GM12878 (cell line): ENCODE data around the gene IQGAP2. TPM values are rescaled to one million over a fixed set of nuclear protein-coding genes. Genes with fewer than 3 reads are reported as not detected.

Experiments used
- ATAC-seq: fragments of 200-7000 bp; cut with Tn5 transposase; 3 replicates; pipeline ENCODE4 v1.9.1; 2020; ENCODE audit warnings: mild to moderate bottlenecking, moderate library complexity
- BruUV-seq: library from RNA; stranded (reverse); fragments of 400-500 nt; replicated peaks from 2 replicates; lab custom pipeline; 2021; lab: Mats Ljungman, UMichigan
- CTCF ChIA-PET: fragments of 300-600 bp; sonication (Branson Sonifier 250); formaldehyde crosslinking; extraction: SDS; loops from one replicate; lab custom pipeline; 2021; ENCODE audit warnings: inconsistent platforms; lab: Yijun Ruan, JAX
- POLR2A ChIA-PET: fragments of 350-600 bp; formaldehyde crosslinking; extraction: SDS; loops from one replicate; lab custom pipeline; 2021; ENCODE audit warnings: inconsistent platforms; lab: Charles Lee
- RAD21 ChIA-PET: fragments of 300-600 bp; sonication (Branson Sonifier 250); formaldehyde crosslinking; loops from one replicate; lab custom pipeline; 2023; ENCODE audit warnings: antibody characterized with exemption; ENCODE audit not compliant: unreplicated experiment; lab: Charles Lee
- SMC1A ChIA-PET: fragments of 300-600 bp; sonication (Branson Sonifier 250); formaldehyde crosslinking; loops from one replicate; lab custom pipeline; 2023; ENCODE audit not compliant: unreplicated experiment, uncharacterized antibody; lab: Charles Lee
- DNase-seq: peaks from one replicate; pipeline ENCODE4 v3.0.0-alpha.2; 2011; ENCODE audit warnings: low read depth, low spot score
- FAIRE-seq: peaks from 3 replicates; lab custom pipeline; 2011; peaks lifted over from hg19 to GRCh38; lab: Jason Lieb, UNC
- H2AFZ ChIP-seq: 2 replicates; pipeline ENCODE4 v1.6.0; 2011; ENCODE audit warnings: low read depth, low read length, control low read depth; ENCODE audit not compliant: control insufficient read depth
- H3K27ac ChIP-seq: 2 replicates; pipeline ENCODE4 v1.5.1; 2011; ENCODE audit warnings: control low read depth; ENCODE audit not compliant: control insufficient read depth, insufficient read depth
- H3K27me3 ChIP-seq, 2 experiments: replicated peaks in 1 of 2; 2 replicates each; pipeline versions ENCODE4 v1.6.0 to v1.6.1; 2011; ENCODE audit warnings: low read length in 1 of 2; ENCODE audit not compliant: control insufficient read depth in 2 of 2, insufficient read depth in 2 of 2
- H3K36me3 ChIP-seq, 2 experiments: 2 replicates each; pipeline ENCODE4 v1.5.1; 2011; ENCODE audit warnings: low read length in 1 of 2; ENCODE audit not compliant: control insufficient read depth in 2 of 2, insufficient read depth in 2 of 2
- H3K4me1 ChIP-seq: 2 replicates; pipeline ENCODE4 v1.6.1; 2011; ENCODE audit warnings: mild to moderate bottlenecking, low read length, moderate library complexity, mixed read lengths; ENCODE audit not compliant: control insufficient read depth, insufficient read depth
- H3K4me2 ChIP-seq: 2 replicates; pipeline ENCODE4 v1.6.0; 2011; ENCODE audit warnings: control low read depth; ENCODE audit not compliant: control insufficient read depth, insufficient read depth
- H3K4me3 ChIP-seq: fragments of 200-600 bp; sonication (generic); 2 replicates; pipeline ENCODE4 v1.5.1; 2016
- H3K79me2 ChIP-seq: 2 replicates; pipeline ENCODE4 v1.6.0; 2011; ENCODE audit warnings: low read length; ENCODE audit not compliant: control insufficient read depth, insufficient read depth
- H3K9ac ChIP-seq: 2 replicates; pipeline ENCODE4 v1.8.0; 2011; ENCODE audit warnings: low read length, control low read depth, mixed read lengths; ENCODE audit not compliant: control insufficient read depth, insufficient read depth
- H3K9me3 ChIP-seq: replicated peaks from 3 replicates; pipeline ENCODE4 v1.5.1; 2011; ENCODE audit warnings: mild to moderate bottlenecking, low read length; ENCODE audit not compliant: control insufficient read depth, insufficient read depth
- H4K20me1 ChIP-seq: 2 replicates; pipeline ENCODE4 v1.6.0; 2011; ENCODE audit not compliant: control insufficient read depth, insufficient read depth
- BACH1 ChIP-seq: fragments of 450-650 bp; IDR thresholded peaks from 2 replicates; pipeline ENCODE4 v1.6.1; 2017; ENCODE audit warnings: mild to moderate bottlenecking, borderline replicate concordance
- BCL11A ChIP-seq: IDR thresholded peaks from 2 replicates; pipeline ENCODE4 v1.6.1; 2011; ENCODE audit warnings: low read depth, low read length
- ESRRA ChIP-seq: IDR thresholded peaks from 2 replicates; pipeline ENCODE4 v1.6.1; 2012; ENCODE audit warnings: mild to moderate bottlenecking, low read length, improper control_type of control experiment
- KAT2A ChIP-seq: conservative IDR thresholded peaks from 2 replicates; pipeline ENCODE4 v1.6.1; 2011; ENCODE audit warnings: low read depth, low read length; ENCODE audit not compliant: control insufficient read depth
- MYB ChIP-seq: fragments of 150-350 bp; IDR thresholded peaks from 2 replicates; pipeline ENCODE4 v1.6.1; 2014; ENCODE audit warnings: mild to moderate bottlenecking, low read depth, low read length, borderline replicate concordance
- POU2F2 ChIP-seq: IDR thresholded peaks from 3 replicates; pipeline ENCODE4 v1.6.1; 2011; ENCODE audit warnings: low read depth, mild to moderate bottlenecking, low read length, borderline replicate concordance
- RELA ChIP-seq: fragments of 450-650 bp; IDR thresholded peaks from 2 replicates; pipeline ENCODE4 v1.8.0; 2014; ENCODE audit warnings: borderline replicate concordance; ENCODE audit not compliant: partially characterized antibody
- SREBF1 ChIP-seq: IDR thresholded peaks from 2 replicates; pipeline ENCODE4 v1.6.1; 2012; ENCODE audit warnings: mild to moderate bottlenecking, low read length
- TAF1 ChIP-seq: IDR thresholded peaks from 2 replicates; pipeline ENCODE4 v1.6.1; 2011; ENCODE audit warnings: mild to moderate bottlenecking, low read depth, low read length, borderline replicate concordance
- YY1 ChIP-seq: IDR thresholded peaks from 2 replicates; pipeline ENCODE4 v1.6.1; 2011; ENCODE audit warnings: low read depth, mild to moderate bottlenecking, low read length
- ZNF384 ChIP-seq: IDR thresholded peaks from 2 replicates; pipeline ENCODE4 v1.6.1; 2012; ENCODE audit warnings: low read depth, mild to moderate bottlenecking, low read length, improper control_type of control experiment, borderline replicate concordance
- WGBS: methylation state at CpG from one replicate; pipeline ENCODE4 v1.1.6; 2016; ENCODE audit warnings: low lambda C conversion rate; ENCODE audit not compliant: insufficient replicate concordance, insufficient coverage; ENCODE audit errors: missing lambda C conversion rate; 5-methylcytosine and 5-hydroxymethylcytosine counted together
- in situ Hi-C: fragments of 300-500 bp; cut with MboI; formaldehyde crosslinking; loops from 9 replicates; pipeline ENCODE4 v1.14.3; 2018; ENCODE audit warnings: mixed read lengths
- intact Hi-C: fragments of 100-400 bp; cut with micrococcal nuclease; formaldehyde crosslinking; loops from one replicate; pipeline ENCODE4 v1.14.2; 2022; ENCODE audit not compliant: unreplicated experiment
- polyA plus RNA-seq, 11 experiments: library from polyadenylated mRNA; depleted of rRNA in 4 of 11; unstranded in 6 of 11; stranded (reverse) in 5 of 11; fragments of >200 nt; fragmentation: Nextera tagmentation in 4 of 11; fragmentation: Illumina TruSeq in 1 of 11; extraction: Ambion mirVana in 4 of 11; extraction: Trizol in 1 of 11; gene quantifications; 1 replicate in 1 of 11; 2 replicates in 10 of 11; pipeline versions ENCODE4 v1.2.1 to v1.2.3, GENCODE V29; 2011 to 2016; ENCODE audit warnings: inconsistent platforms in 2 of 11, missing spikeins in 2 of 11, low read depth in 1 of 11
- total RNA-seq, 4 experiments: library from RNA; depleted of rRNA in 3 of 4; stranded (reverse); fragments of >200 nt in 3 of 4; fragmentation: Illumina TruSeq in 1 of 4; extraction: Trizol in 1 of 4; gene quantifications; 2 replicates each; pipeline versions ENCODE4 v1.2.1 to v1.2.3, GENCODE V29; 2013 to 2021
- TF ChIP-seq, protein P1 (sequence below): fragments of 450-650 bp; formaldehyde crosslinking; IDR thresholded peaks from 2 replicates; pipeline ENCODE4 v1.5.0; 2022; ENCODE audit warnings: mild to moderate bottlenecking, missing genetic modification characterization
- TF ChIP-seq, protein P2 (sequence below): fragments of 450-650 bp; IDR thresholded peaks from 2 replicates; pipeline ENCODE4 v1.6.1; 2017; ENCODE audit warnings: mild to moderate bottlenecking, low read depth, inconsistent platforms; ENCODE audit not compliant: poor library complexity, severe bottlenecking

IQGAP2 gene
- total and polyA plus RNA-seq, 10 of the 15 experiments (the other 5 are each of a cell fraction or from before 2014, with no cell fraction given) = 14.5 to 41.4 (median 21.8) TPM

DNA sequence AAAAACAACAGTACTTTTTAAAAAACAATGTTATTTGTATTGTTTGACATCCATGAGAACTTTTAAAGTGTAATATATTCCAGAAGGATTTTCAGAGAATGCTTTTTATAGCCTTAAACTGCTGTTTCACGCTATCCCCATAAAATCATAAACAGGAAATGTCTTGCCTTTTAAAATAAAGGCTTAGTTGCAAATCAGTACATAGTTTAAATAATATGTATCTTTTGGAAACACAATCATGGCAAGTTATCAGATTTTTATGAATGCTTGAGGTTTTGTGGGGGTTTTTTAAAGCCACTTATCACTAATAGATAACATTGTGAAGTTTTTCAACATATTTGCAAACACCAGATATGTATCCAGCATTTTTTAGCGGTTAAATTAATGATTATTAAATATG is 257.3 kb downstream of the IQGAP2 start:
- DNase-seq = no peak
- no TSS peak for BruUV-seq
- SMC1A ChIA-PET = interaction anchor here (1.1 kb wide), 1 partner anchor 59 kb away, joined by 3 read pairs; no protein-coding TSS in a partner anchor
- H3K27ac ChIP-seq = no peak overlapping the region
- TF ChIP-seq TAF1 (no peak), BACH1 (no peak)
- H4K20me1 ChIP-seq = no peaks in the 10 kb centered on the region
- RAD21 ChIA-PET = no interaction called here
- FAIRE-seq = peak; percentile 31
- POLR2A ChIA-PET = no interaction called here
- peaks cover 0 to 3% of the 10 kb centered on the region in 2 experiments; a peak in 1 of 4 replicates for H3K36me3 ChIP-seq
- intact Hi-C loops (loop anchor here (10.0 kb wide), 1 partner anchor 1296 kb away; no protein-coding TSS in a partner anchor), in situ Hi-C loops (no loop called here)
- H3K4me1 ChIP-seq = no peaks in the 10 kb centered on the region
- ATAC-seq = no peak
- H3K9me3 ChIP-seq = no peaks in the 10 kb centered on the region
- 98% methylated on average over 2 of the region's 2 CpGs for WGBS
- no peak overlapping the region for H3K4me2 ChIP-seq
- H3K79me2 ChIP-seq = no peaks in the 10 kb centered on the region
- CTCF ChIA-PET = interaction anchor here (1.2 kb wide), 1 partner anchor 114 kb away, joined by 7 read pairs; no protein-coding TSS in a partner anchor
- H3K9ac ChIP-seq = no peak overlapping the region
- no peak overlapping the region for H2AFZ ChIP-seq
- no peaks in the 10 kb centered on the region for H3K27me3 ChIP-seq
- no peak overlapping the region for H3K4me3 ChIP-seq

DNA sequence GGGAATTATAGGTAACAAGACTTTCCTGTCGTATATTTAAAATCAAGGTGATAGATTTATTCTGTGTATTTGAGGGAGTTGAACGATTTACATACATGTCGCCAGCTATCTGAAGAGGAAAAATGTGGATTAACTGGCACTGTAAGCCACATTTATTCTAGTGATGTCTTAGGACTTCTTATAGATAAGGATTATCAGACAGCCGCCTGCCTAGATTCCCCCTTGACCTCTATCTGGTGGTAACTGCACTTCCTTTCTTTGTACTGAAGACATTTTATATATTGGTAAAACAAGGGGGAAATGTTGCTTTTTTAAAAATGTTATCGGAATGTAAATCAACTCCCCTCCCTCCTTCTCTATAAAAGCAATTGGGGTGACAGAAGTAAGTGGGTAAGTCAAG is 259.4 kb downstream of the IQGAP2 start:
- FAIRE-seq (no peak), ATAC-seq (no peak), DNase-seq (no peak)
- ChIA-PET POLR2A (no interaction called here), SMC1A (no interaction called here), CTCF (no interaction called here), RAD21 (no interaction called here)
- no TSS peak for BruUV-seq
- peaks cover 0 to 3% of the 10 kb centered on the region in 2 experiments; a peak in 1 of 4 replicates for H3K36me3 ChIP-seq
- no peaks in the 10 kb centered on the region for H3K27me3 ChIP-seq
- no peaks in the 10 kb centered on the region for H3K4me1 ChIP-seq
- H3K9ac ChIP-seq = no peak overlapping the region
- no peaks in the 10 kb centered on the region for H4K20me1 ChIP-seq
- 90% methylated on average over 5 of the region's 5 CpGs for WGBS
- H3K4me3 ChIP-seq = no peak overlapping the region
- H3K9me3 ChIP-seq = no peaks in the 10 kb centered on the region
- in situ Hi-C loops (no loop called here), intact Hi-C loops (loop anchor here (10.0 kb wide), 1 partner anchor 1298 kb away; no protein-coding TSS in a partner anchor)
- H2AFZ ChIP-seq = no peak overlapping the region
- H3K4me2 ChIP-seq = no peak overlapping the region
- no peak overlapping the region for H3K27ac ChIP-seq
- H3K79me2 ChIP-seq = no peaks in the 10 kb centered on the region
- TF ChIP-seq, protein P1, sequence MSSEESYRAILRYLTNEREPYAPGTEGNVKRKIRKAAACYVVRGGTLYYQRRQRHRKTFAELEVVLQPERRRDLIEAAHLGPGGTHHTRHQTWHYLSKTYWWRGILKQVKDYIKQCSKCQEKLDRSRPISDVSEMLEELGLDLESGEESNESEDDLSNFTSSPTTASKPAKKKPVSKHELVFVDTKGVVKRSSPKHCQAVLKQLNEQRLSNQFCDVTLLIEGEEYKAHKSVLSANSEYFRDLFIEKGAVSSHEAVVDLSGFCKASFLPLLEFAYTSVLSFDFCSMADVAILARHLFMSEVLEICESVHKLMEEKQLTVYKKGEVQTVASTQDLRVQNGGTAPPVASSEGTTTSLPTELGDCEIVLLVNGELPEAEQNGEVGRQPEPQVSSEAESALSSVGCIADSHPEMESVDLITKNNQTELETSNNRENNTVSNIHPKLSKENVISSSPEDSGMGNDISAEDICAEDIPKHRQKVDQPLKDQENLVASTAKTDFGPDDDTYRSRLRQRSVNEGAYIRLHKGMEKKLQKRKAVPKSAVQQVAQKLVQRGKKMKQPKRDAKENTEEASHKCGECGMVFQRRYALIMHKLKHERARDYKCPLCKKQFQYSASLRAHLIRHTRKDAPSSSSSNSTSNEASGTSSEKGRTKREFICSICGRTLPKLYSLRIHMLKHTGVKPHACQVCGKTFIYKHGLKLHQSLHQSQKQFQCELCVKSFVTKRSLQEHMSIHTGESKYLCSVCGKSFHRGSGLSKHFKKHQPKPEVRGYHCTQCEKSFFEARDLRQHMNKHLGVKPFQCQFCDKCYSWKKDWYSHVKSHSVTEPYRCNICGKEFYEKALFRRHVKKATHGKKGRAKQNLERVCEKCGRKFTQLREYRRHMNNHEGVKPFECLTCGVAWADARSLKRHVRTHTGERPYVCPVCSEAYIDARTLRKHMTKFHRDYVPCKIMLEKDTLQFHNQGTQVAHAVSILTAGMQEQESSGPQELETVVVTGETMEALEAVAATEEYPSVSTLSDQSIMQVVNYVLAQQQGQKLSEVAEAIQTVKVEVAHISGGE (CRISPR knock-in tag) = no peak
- TF ChIP-seq YY1 (no peak), ZNF384 (no peak), BCL11A (no peak), ESRRA (no peak), SREBF1 (no peak), RELA (no peak), KAT2A (no peak), MYB (no peak), POU2F2 (no peak)
- TF ChIP-seq, protein P2, sequence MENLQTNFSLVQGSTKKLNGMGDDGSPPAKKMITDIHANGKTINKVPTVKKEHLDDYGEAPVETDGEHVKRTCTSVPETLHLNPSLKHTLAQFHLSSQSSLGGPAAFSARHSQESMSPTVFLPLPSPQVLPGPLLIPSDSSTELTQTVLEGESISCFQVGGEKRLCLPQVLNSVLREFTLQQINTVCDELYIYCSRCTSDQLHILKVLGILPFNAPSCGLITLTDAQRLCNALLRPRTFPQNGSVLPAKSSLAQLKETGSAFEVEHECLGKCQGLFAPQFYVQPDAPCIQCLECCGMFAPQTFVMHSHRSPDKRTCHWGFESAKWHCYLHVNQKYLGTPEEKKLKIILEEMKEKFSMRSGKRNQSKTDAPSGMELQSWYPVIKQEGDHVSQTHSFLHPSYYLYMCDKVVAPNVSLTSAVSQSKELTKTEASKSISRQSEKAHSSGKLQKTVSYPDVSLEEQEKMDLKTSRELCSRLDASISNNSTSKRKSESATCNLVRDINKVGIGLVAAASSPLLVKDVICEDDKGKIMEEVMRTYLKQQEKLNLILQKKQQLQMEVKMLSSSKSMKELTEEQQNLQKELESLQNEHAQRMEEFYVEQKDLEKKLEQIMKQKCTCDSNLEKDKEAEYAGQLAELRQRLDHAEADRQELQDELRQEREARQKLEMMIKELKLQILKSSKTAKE = no peak
